Lung (tissue), 12 donors: ENCODE measurements around the gene IGF2BP1. TPM values are rescaled to one million over a fixed set of nuclear protein-coding genes. Genes with fewer than 3 reads are reported as not detected.

Source experiments
- ATAC-seq: fragments of 200-7000 bp; cut with Tn5 transposase; one replicate; pipeline ENCODE4 v1.9.1; 2020; ENCODE audit warnings: moderate number of reproducible peaks; ENCODE audit not compliant: insufficient read depth, low FRiP score
- DNase-seq, 3 donors: peaks; one replicate each; pipeline ENCODE4 v3.0.0-alpha.2; 2013 to 2017
- H3K27ac ChIP-seq, 2 donors: one replicate each; pipeline ENCODE4 v1.5.1; 2013; ENCODE audit warnings: mild to moderate bottlenecking in 2 of 2, moderate library complexity in 2 of 2, control low read depth in 1 of 2, inconsistent platforms in 1 of 2, low read depth in 1 of 2, low read length in 1 of 2
- H3K27me3 ChIP-seq, 3 donors: one replicate each; pipeline ENCODE4 v1.5.1; 2013; ENCODE audit warnings: low read length in 2 of 3; ENCODE audit not compliant: control insufficient read depth in 3 of 3, insufficient read depth in 3 of 3
- H3K36me3 ChIP-seq, 4 donors: one replicate each; pipeline ENCODE4 v1.5.1; 2013; ENCODE audit warnings: low read length in 4 of 4, mild to moderate bottlenecking in 1 of 4, moderate library complexity in 1 of 4; ENCODE audit not compliant: control insufficient read depth in 4 of 4, insufficient read depth in 4 of 4
- H3K4me1 ChIP-seq, 5 donors: one replicate each; pipeline ENCODE4 v1.5.1; 2013; ENCODE audit warnings: low read length in 5 of 5, mild to moderate bottlenecking in 2 of 5, moderate library complexity in 1 of 5; ENCODE audit not compliant: control insufficient read depth in 5 of 5, insufficient read depth in 5 of 5
- H3K4me3 ChIP-seq: one replicate; pipeline ENCODE4 v1.5.1; 2013; ENCODE audit warnings: mild to moderate bottlenecking, control low read depth, moderate library complexity
- H3K9ac ChIP-seq, 2 donors: one replicate each; pipeline ENCODE4 v1.5.1; 2013; ENCODE audit warnings: low read length in 2 of 2, control low read depth in 1 of 2; ENCODE audit not compliant: insufficient read depth in 1 of 2
- H3K9me3 ChIP-seq, 4 donors: one replicate each; pipeline ENCODE4 v1.5.1; 2013; ENCODE audit warnings: low read length in 3 of 4, mild to moderate bottlenecking in 1 of 4, moderate library complexity in 1 of 4; ENCODE audit not compliant: control insufficient read depth in 4 of 4, insufficient read depth in 3 of 4
- WGBS, 2 donors: extraction: QIAGEN DNeasy Blood & Tissue Kit; methylation state at CpG; one replicate each; pipeline ENCODE4 v1.1.7; 2013; 5-methylcytosine and 5-hydroxymethylcytosine counted together
- polyA plus RNA-seq, 2 donors: library from polyadenylated mRNA; stranded (reverse); fragments of 200-250 nt; gene quantifications; one replicate each; pipeline ENCODE4 v1.2.1, GENCODE V29; 2013
- total RNA-seq, 2 donors: library from RNA; depleted of rRNA in 1 of 2; stranded (reverse); fragments of >200 nt in 1 of 2; gene quantifications; one replicate each; pipeline ENCODE4 v1.2.1, GENCODE V29; 2014 to 2021
- TF ChIP-seq, protein P1 (sequence below): IDR thresholded peaks from 2 replicates; pipeline ENCODE4 v1.5.1; 2012; ENCODE audit warnings: mild to moderate bottlenecking; ENCODE audit errors: control extremely low read depth, extremely low read depth
- donor health status: control.
- donor health status: control.
- donor health status: Bipolar disorder and iron deficiency.
- donor health status: healthy.
- donor health status: DM: yes; HTN: yes; CAD: no.

The IGF2BP1 gene
- total and polyA plus RNA-seq, 4 donors = 0.06 to 14.9 (median 0.31) TPM

DNA sequence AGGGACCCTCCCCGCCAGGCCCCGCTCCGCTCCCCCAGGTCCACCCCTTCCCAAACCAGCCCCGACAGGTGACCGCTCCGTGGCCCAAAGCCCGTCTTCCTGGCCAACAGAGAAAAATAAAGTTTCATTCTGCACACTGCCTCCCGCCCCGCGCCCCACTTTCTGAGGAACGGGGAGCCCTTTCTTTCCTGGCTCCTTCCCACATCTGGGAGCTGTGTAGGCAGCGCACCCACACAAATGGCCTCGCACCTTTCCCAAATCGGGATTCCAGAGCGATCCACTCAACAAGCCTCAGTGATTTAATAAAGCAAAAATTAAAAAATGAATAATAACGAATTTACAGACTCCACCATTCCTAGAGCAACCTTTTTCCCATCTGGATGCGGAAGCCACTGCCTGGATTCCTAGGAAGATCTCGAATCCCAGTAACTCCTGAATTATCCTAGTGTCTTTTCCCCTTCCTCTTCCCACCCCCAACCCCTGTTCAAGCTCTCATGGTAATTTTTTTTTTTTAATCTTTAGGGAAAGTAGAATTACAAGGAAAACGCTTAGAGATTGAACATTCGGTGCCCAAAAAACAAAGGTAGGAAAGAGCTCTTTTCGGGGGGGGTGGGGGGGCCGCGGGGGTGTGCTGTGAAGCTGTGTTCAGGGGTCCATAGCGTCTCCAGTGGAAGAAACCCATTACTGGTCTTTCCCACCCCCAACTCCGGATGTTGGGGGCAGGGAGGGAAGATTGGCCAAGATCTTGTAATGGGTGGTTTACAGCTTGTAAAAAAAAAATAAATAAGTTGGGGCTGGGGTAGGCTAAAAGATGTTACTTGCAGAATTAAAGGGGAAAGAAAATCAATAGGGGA is 1.6 kb downstream of the IGF2BP1 start:
- H3K9ac ChIP-seq = peak overlapping the region in 1 of 2 donors; percentile 75
- TF ChIP-seq, protein P1, sequence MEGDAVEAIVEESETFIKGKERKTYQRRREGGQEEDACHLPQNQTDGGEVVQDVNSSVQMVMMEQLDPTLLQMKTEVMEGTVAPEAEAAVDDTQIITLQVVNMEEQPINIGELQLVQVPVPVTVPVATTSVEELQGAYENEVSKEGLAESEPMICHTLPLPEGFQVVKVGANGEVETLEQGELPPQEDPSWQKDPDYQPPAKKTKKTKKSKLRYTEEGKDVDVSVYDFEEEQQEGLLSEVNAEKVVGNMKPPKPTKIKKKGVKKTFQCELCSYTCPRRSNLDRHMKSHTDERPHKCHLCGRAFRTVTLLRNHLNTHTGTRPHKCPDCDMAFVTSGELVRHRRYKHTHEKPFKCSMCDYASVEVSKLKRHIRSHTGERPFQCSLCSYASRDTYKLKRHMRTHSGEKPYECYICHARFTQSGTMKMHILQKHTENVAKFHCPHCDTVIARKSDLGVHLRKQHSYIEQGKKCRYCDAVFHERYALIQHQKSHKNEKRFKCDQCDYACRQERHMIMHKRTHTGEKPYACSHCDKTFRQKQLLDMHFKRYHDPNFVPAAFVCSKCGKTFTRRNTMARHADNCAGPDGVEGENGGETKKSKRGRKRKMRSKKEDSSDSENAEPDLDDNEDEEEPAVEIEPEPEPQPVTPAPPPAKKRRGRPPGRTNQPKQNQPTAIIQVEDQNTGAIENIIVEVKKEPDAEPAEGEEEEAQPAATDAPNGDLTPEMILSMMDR = no peak

DNA sequence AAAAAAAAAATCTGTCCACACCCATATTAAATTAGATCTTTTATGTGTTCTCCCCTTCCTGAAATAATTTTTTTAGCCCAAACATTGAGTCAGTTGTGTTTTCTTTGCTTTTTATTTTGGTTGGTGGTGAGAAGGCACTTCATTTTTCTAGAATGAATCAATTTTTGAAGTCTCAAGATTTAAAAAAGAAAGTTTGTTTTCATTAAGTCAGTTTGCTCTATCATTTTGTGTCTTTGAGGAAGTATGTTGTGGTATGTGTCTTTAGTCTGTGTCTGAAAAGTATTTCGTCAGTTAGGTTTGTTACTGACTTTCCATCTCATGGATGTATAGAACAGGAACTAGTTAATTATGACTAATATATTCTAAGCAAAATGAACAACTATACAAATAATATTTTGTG is 3.8 kb downstream of the IGF2BP1 start:
- Histone ChIP-seq H3K4me3 (no peak overlapping the region), H3K9me3 (peaks cover 0 to 2% (median 0%) of the 10 kb centered on the region in 4 donors), H3K36me3 (no peaks in the 10 kb centered on the region), H3K9ac (peak overlapping the region in 1 of 2 donors; percentile 20), H3K27me3 (no peaks in the 10 kb centered on the region), H3K4me1 (peaks cover 0 to 48% (median 9%) of the 10 kb centered on the region in 5 donors), H3K27ac (no peak overlapping the region)
- no peak for ATAC-seq
- DNase-seq = peak in 1 of 3 donors; percentile 38
- TF ChIP-seq, protein P1 = no peak
- 34 to 58% methylated on average over 1 of the region's 1 CpG for WGBS, 2 donors

More for the DNA sequence above, 1.6 kb downstream of the IGF2BP1 start:
- DNase-seq (peak; percentile 76 to 91 (median 86)), ATAC-seq (no peak)
- H3K36me3 ChIP-seq = no peaks in the 10 kb centered on the region
- H3K4me3 ChIP-seq = no peak overlapping the region
- 7 to 12% methylated on average over 24 to 25 of the region's 25 CpGs for WGBS, 2 donors
- peaks cover 4 to 17% (median 12%) of the 10 kb centered on the region in 3 donors for H3K27me3 ChIP-seq
- no peak overlapping the region for H3K27ac ChIP-seq
- peaks cover 0 to 43% (median 9%) of the 10 kb centered on the region in 5 donors for H3K4me1 ChIP-seq
- H3K9me3 ChIP-seq = peaks cover 0 to 4% (median 0%) of the 10 kb centered on the region in 4 donors

DNA sequence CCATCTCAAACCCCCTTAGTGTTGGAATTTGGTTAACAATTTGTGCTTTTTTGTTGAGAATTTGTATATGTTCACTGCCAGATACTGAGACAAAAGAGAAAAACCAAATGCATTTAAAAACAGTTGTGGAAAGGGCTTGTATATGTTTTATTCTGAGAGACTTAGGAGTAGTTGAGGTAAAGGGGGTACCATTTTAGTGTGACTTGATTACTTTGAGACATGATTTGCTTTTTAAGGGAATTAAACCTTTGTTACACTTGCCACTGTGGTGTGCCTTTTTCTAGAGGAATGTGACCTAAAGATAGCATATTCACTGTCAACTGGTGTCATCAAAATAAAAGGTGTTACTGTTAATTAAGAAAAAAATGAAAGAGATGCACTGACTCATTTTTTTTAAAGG is 4.5 kb downstream of the IGF2BP1 start:
- Histone ChIP-seq H3K4me1 (peaks cover 0 to 48% (median 9%) of the 10 kb centered on the region in 5 donors), H3K9me3 (peaks cover 0 to 2% (median 0%) of the 10 kb centered on the region in 4 donors), H3K27ac (no peak overlapping the region), H3K4me3 (no peak overlapping the region), H3K36me3 (no peaks in the 10 kb centered on the region), H3K9ac (peak overlapping the region in 1 of 2 donors; percentile 28), H3K27me3 (peaks cover 0 to 2% (median 0%) of the 10 kb centered on the region in 3 donors)
- ATAC-seq (no peak), DNase-seq (peak in 1 of 3 donors; percentile 19)
- TF ChIP-seq, protein P1 = no peak
